SK-N-DZ (cell line): ENCODE measurements around the gene TARBP2. TPM values are rescaled to one million over a fixed set of nuclear protein-coding genes. Genes with fewer than 3 reads are reported as not detected.

Source experiments
- DNase-seq: peaks from one replicate; pipeline ENCODE4 v3.0.0-alpha.2; 2015; ENCODE audit warnings: low spot score
- polyA plus RNA-seq, 2 experiments: library from polyadenylated mRNA; depleted of rRNA; stranded (reverse); fragments of >200 nt; gene quantifications; 2 replicates each; pipeline ENCODE4 v1.2.3, GENCODE V29; 2014

The TARBP2 gene
- 81.3 and 95.8 TPM in 2 replicates for polyA plus RNA-seq (2014; cell fraction: cytosol; rRNA removed)
- 217 and 237 TPM in 2 replicates for polyA plus RNA-seq (2014; cell fraction: nucleus; rRNA removed)

- DNase-seq = peak; percentile 99
Observed at GRCh38 chr12:53500776-53501614, at the start of gene TARBP2. TSS of gene TARBP2 (plus strand) at chr12:53501283. CDS start at chr12:53501409, 126 bp downstream.

GRCh38 chr12:53451661-53452158, 49.4 kb upstream of the TARBP2 start, which contains the start of gene PCBP2:
TSS of gene PCBP2 (plus strand) at chr12:53452102. CDS start at chr12:53454801, 2,699 bp downstream.
- DNase-seq = peak; percentile 100

GRCh38 chr12:53452159-53453077, 48.7 kb upstream of the TARBP2 start:
- peak; percentile 78 for DNase-seq

GRCh38 chr12:53453953-53454640, 47.0 kb upstream of the TARBP2 start:
- no peak for DNase-seq

GRCh38 chr12:53454707-53455106, 46.4 kb upstream of the TARBP2 start:
- DNase-seq = peak; percentile 74

GRCh38 chr12:53456654-53457366, 44.3 kb upstream of the TARBP2 start:
- DNase-seq = no peak

GRCh38 chr12:53459097-53459496, 42.0 kb upstream of the TARBP2 start:
- DNase-seq = no peak

GRCh38 chr12:53461059-53461458, 40.0 kb upstream of the TARBP2 start:
- no peak for DNase-seq

- no peak for DNase-seq
Observed at GRCh38 chr12:53461591-53461990, 39.5 kb upstream of the TARBP2 start.

- no peak for DNase-seq
Observed at GRCh38 chr12:53462935-53463334, 38.1 kb upstream of the TARBP2 start.

GRCh38 chr12:53463802-53464560, 37.1 kb upstream of the TARBP2 start:
- no peak for DNase-seq

- DNase-seq = no peak
Observed at GRCh38 chr12:53464685-53465418, 36.2 kb upstream of the TARBP2 start.

- DNase-seq = no peak
Observed at GRCh38 chr12:53465679-53466078, 35.4 kb upstream of the TARBP2 start.

- no peak for DNase-seq
Observed at GRCh38 chr12:53466640-53467039, 34.4 kb upstream of the TARBP2 start.

- DNase-seq = no peak
Observed at GRCh38 chr12:53467082-53467481, 34.0 kb upstream of the TARBP2 start.

GRCh38 chr12:53467880-53468279, 33.2 kb upstream of the TARBP2 start:
- DNase-seq = no peak

GRCh38 chr12:53468282-53468681, 32.8 kb upstream of the TARBP2 start:
- DNase-seq = no peak

- no peak for DNase-seq
Observed at GRCh38 chr12:53472056-53472582, 29.0 kb upstream of the TARBP2 start.

- DNase-seq = no peak
Observed at GRCh38 chr12:53474077-53474476, 27.0 kb upstream of the TARBP2 start.
